PC-3 (cell line): ENCODE measurements around the gene HOXA9. TPM values are rescaled to one million over a fixed set of nuclear protein-coding genes. Genes with fewer than 3 reads are reported as not detected.

Experiments used
- ATAC-seq: fragments of 200-7000 bp; cut with Tn5 transposase; 2 replicates; pipeline ENCODE4 v1.9.1; 2020; ENCODE audit warnings: mild to moderate bottlenecking, moderate library complexity
- BruUV-seq: library from RNA; stranded (reverse); fragments of 400-500 nt; replicated peaks from 2 replicates; lab custom pipeline; 2021; lab: Mats Ljungman, UMichigan
- CTCF ChIA-PET: fragments of 300-600 bp; sonication (Branson Sonifier 250); formaldehyde crosslinking; loops from one replicate; lab custom pipeline; 2022; ENCODE audit warnings: antibody characterized with exemption; lab: Charles Lee
- POLR2A ChIA-PET: fragments of 300-600 bp; sonication (Branson Sonifier 250); formaldehyde crosslinking; loops from one replicate; lab custom pipeline; 2022; ENCODE audit warnings: antibody characterized with exemption; ENCODE audit not compliant: unreplicated experiment; lab: Charles Lee
- DNase-seq: peaks from one replicate; pipeline ENCODE4 v3.0.0-alpha.2; 2015
- H2AFZ ChIP-seq: fragments of 300-600 bp; sonication (generic); 2 replicates; pipeline ENCODE4 v1.6.0; 2016; ENCODE audit warnings: antibody characterized with exemption, low read length
- H3F3A ChIP-seq: fragments of 300-600 bp; sonication (generic); one replicate; pipeline ENCODE4 v1.6.0; 2017; ENCODE audit warnings: antibody characterized with exemption, low read length, control low read depth, mild to moderate bottlenecking; ENCODE audit not compliant: unreplicated experiment
- H3K27ac ChIP-seq: fragments of 300-600 bp; sonication (generic); 2 replicates; pipeline ENCODE4 v1.5.1; 2016; ENCODE audit warnings: mild to moderate bottlenecking, low read length
- H3K27me3 ChIP-seq: fragments of 300-600 bp; sonication (generic); 2 replicates; pipeline ENCODE4 v1.6.1; 2016; ENCODE audit warnings: low read length, mixed read lengths
- H3K36me3 ChIP-seq: fragments of 300-600 bp; sonication (generic); 2 replicates; pipeline ENCODE4 v1.6.1; 2016; ENCODE audit warnings: low read depth, mixed run types, low read length, mixed read lengths
- H3K4me1 ChIP-seq: fragments of 300-600 bp; sonication (generic); 2 replicates; pipeline ENCODE4 v1.5.1; 2016; ENCODE audit warnings: low read length; ENCODE audit not compliant: insufficient read depth
- H3K4me2 ChIP-seq: fragments of 300-600 bp; sonication (generic); 2 replicates; pipeline ENCODE4 v1.6.0; 2016; ENCODE audit warnings: low read length
- H3K4me3 ChIP-seq: fragments of 300-600 bp; sonication (generic); 2 replicates; pipeline ENCODE4 v1.5.1; 2016; ENCODE audit warnings: mild to moderate bottlenecking, low read length, mixed read lengths
- H3K79me2 ChIP-seq: fragments of 300-600 bp; sonication (generic); 2 replicates; pipeline ENCODE4 v1.6.1; 2017; ENCODE audit warnings: low read length, mixed read lengths
- H3K9ac ChIP-seq: fragments of 300-600 bp; sonication (generic); 2 replicates; pipeline ENCODE4 v1.6.0; 2016; ENCODE audit warnings: mild to moderate bottlenecking, low read length
- H3K9me2 ChIP-seq: fragments of 300-600 bp; sonication (generic); replicated peaks from 2 replicates; pipeline ENCODE4 v1.6.1; 2016; ENCODE audit warnings: mixed run types, low read length, mixed read lengths
- H3K9me3 ChIP-seq: fragments of 300-600 bp; sonication (generic); 2 replicates; pipeline ENCODE4 v1.6.1; 2016; ENCODE audit warnings: low read length, mixed read lengths
- H4K20me1 ChIP-seq: fragments of 300-600 bp; sonication (generic); 2 replicates; pipeline ENCODE4 v1.6.1; 2016; ENCODE audit warnings: low read length, mixed read lengths
- CTCF ChIP-seq: fragments of 300-600 bp; sonication (generic); conservative IDR thresholded peaks from 2 replicates; pipeline ENCODE4 v1.5.1; 2017; ENCODE audit warnings: antibody characterized with exemption, low read depth, mild to moderate bottlenecking, low read length
- EZH2 ChIP-seq: fragments of 300-600 bp; sonication (generic); IDR thresholded peaks from one replicate; pipeline ENCODE4 v1.6.1; 2017; ENCODE audit warnings: antibody characterized with exemption, mild to moderate bottlenecking, low read length; ENCODE audit not compliant: unreplicated experiment
- EZH2phosphoT487 ChIP-seq: fragments of 300-600 bp; sonication (generic); IDR thresholded peaks from 2 replicates; pipeline ENCODE4 v1.6.1; 2018; ENCODE audit warnings: mild to moderate bottlenecking, antibody characterized with exemption, low read length, borderline replicate concordance
- intact Hi-C: fragments of 100-400 bp; cut with micrococcal nuclease; formaldehyde crosslinking; loops from 2 replicates; pipeline ENCODE4 v1.9.0; 2023
- total RNA-seq: library from RNA; depleted of rRNA; stranded (reverse); fragments of >200 nt; gene quantifications from 2 replicates; pipeline ENCODE4 v1.2.3, GENCODE V29; 2014

Gene HOXA9
- total RNA-seq, 1 experiment from 2014 or later = 69.0 TPM

- TF ChIP-seq CTCF (no peak), EZH2phosphoT487 (no peak), EZH2 (no peak)
- ATAC-seq = no peak
- H3K9me3 ChIP-seq = no peaks in the 10 kb centered on the region
- no TSS peak for BruUV-seq
- peak; percentile 40 for DNase-seq
- H3K4me2 ChIP-seq = peak overlapping the region; percentile 99
- POLR2A ChIA-PET = interaction anchor here (0.5 to 1.2 kb wide), 5 partner anchors 9 to 384 kb away, joined by 3 to 9 read pairs (median 3); partner anchors contain the start of gene HOXA11
- peak overlapping the region; percentile 91 for H3K4me3 ChIP-seq
- peaks cover 12% of the 10 kb centered on the region; the same call in 1 of the 2 replicates for H4K20me1 ChIP-seq
- peaks cover 97% of the 10 kb centered on the region for H3K79me2 ChIP-seq
- intact Hi-C loops = loop anchor here (1.0 to 5.0 kb wide), 3 partner anchors 40 to 897 kb away; partner anchors contain the start of gene TAX1BP1
- 0 out of 2 replicates have a peak, but pooled peaks cover 6% of the 10 kb centered on the region for H3K36me3 ChIP-seq
- H3K9ac ChIP-seq = peak overlapping the region; percentile 97
- H2AFZ ChIP-seq = peak overlapping the region; percentile 5; the same call in 1 of the 2 replicates
- peak overlapping the region; percentile 97 for H3K27ac ChIP-seq
- H3K9me2 ChIP-seq = no peaks in the 10 kb centered on the region
- H3F3A ChIP-seq = no peaks in the 10 kb centered on the region
- CTCF ChIA-PET = interaction anchor here (0.6 to 2.1 kb wide), 3 partner anchors 25 to 413 kb away, joined by 3 to 35 read pairs (median 5); no protein-coding TSS in a partner anchor
- H3K27me3 ChIP-seq = no peaks in the 10 kb centered on the region
- H3K4me1 ChIP-seq = peaks cover 29% of the 10 kb centered on the region
These were observed 29.5 kb upstream of the HOXA9 start for GRCh38 chr7:27194686-27195379.

DNA sequence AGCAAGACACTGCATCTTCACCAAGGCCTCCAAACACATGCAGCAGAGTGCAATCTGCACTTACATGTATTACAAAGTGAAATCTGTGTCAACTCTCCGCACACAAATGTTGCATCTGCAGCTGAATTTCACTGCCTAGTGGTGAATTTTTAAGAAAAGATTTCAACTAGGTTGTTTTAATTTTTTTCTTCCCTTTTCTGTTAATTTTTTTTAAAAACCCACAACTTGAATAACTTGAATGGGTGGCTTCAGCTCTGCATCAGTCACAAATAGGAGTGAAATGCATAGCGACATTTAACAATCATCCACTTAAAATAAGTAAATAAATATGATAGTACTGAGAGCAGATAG lies 28.6 kb upstream of the HOXA9 start:
- no TSS peak for BruUV-seq
- ChIA-PET POLR2A (interaction anchor here (0.7 kb wide), 2 partner anchors 9 to 10 kb away, joined by 3 to 7 read pairs; partner anchors contain the start of gene HOXA11), CTCF (no interaction called here)
- Histone ChIP-seq H3K4me2 (peak overlapping the region; percentile 99), H3K79me2 (peaks cover 100% of the 10 kb centered on the region), H3K9me3 (no peaks in the 10 kb centered on the region), H2AFZ (no peak overlapping the region), H3F3A (no peaks in the 10 kb centered on the region), H3K4me3 (peak overlapping the region; percentile 91), H3K4me1 (peaks cover 38% of the 10 kb centered on the region), H4K20me1 (peaks cover 12% of the 10 kb centered on the region; the same call in 1 of the 2 replicates), H3K9me2 (no peaks in the 10 kb centered on the region), H3K27ac (peak overlapping the region; percentile 97), H3K9ac (peak overlapping the region; percentile 97), H3K36me3 (0 out of 2 replicates have a peak, but pooled peaks cover 6% of the 10 kb centered on the region), H3K27me3 (no peaks in the 10 kb centered on the region)
- DNase-seq (peak; percentile 31), ATAC-seq (no peak)
- intact Hi-C loops = no loop called here
- no peak for TF ChIP-seq EZH2
- TF ChIP-seq EZH2phosphoT487 = no peak
- TF ChIP-seq CTCF = no peak
